Measurements from ENCODE around the gene ATOSB.
A peak's percentile ranks its signal among the peaks of the same experiment; 100 is the strongest.

The ATOSB gene

GRCh38 chr9:35114113-35114839, 1.4 kb downstream of the ATOSB start:
- DNase-seq (ENCODE audit: low read depth in 3 of 3, low spot score in 1 of 3): peak; percentile 29 to 44 (median 34)

DNA sequence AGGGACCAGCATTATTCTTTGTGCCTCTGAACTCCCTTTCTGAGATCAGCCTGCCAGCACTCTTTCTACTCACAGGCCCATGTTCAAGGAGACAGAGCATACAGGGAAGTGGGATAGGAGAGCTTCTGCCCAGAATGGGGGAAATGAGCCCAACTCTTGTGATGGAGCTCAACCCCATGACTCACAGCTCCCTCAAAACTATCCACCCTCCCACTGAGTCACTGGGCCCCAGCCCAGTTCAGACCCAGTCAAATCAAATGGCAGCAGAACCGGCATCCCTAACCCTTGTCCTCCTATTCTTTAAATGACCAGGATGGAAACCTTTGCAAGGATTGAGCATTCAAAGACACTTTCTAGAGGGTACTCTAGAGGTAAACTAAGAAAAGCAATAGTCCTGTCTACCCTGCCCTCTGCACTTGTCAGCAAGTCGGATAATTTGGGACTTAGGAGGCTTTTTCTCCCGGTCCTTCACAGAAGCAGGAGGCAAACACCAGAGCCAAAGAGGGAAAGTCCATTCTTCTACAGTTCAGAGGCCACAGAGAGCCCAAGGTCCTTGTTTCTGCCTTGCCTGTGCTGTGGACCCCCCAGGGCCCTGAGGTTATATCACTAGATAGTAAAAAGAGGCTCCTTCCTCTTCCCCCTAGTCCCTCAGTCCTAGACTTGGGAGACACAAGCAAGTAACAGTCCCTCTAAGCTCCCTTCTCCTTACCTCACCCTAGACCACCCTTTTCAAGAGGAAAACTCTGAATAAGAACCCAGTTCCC, 3.2 kb downstream of the ATOSB start:
- DNase-seq (ENCODE audit: low read depth in 3 of 3, low spot score in 1 of 3): no peak

GRCh38 chr9:35111001-35111933, 4.4 kb downstream of the ATOSB start:
- DNase-seq (ENCODE audit: low read depth in 3 of 3, low spot score in 1 of 3): peak; percentile 91 to 95 (median 92)

DNA sequence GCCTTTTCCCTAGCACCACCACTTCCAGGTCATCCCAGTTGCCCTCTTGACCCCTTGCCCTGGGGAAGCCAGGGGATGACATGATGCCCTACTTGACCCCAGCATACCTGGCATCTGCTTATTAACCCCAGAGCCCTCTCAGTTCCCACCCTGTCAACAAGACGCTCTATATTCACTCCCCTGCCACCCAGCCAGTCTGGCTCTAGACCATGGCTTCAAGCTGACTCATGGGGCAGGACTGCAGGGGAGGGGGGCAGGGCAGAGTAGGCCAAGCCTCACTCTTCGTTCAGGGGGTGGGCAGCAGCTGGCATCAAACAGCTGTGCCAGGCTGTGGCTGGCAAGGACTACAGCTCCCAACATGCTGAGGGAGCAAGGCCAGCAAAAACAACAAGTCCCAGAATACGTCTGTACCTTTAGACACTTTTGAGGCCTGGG, 5.3 kb downstream of the ATOSB start:
- DNase-seq (ENCODE audit: low read depth in 3 of 3, low spot score in 1 of 3): no peak

DNA sequence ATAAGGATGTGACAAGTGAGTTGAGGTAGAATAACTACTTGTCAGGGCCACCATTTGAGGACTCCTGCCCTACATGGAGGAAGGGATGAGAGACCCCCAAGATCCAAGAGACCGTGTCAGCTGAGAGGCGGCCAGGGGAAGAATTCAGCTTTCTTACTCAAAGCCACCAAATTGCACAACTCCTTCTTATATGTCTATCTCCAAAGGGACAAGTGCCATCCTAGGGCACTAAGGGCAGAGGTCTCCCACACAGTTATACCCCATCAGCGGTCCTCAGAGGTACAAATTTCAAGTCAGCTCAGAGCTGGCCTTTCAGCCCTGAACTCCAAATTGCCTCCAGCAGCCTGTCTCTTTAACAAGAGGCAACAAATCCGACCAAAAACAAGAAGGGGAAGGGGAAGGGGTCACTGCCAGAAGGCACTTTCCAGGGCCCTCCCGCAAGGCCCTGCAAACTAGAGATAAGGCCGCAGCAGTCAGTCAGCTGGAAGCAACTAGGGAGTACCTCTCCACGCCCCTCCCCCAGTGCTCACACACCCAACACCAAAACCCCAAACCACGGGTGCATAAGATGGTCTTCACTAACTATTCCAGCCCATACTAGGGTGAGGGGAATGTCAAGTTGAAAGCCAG, 6.6 kb downstream of the ATOSB start:
- no peak for DNase-seq (ENCODE audit: low read depth in 3 of 3, low spot score in 1 of 3)

DNA sequence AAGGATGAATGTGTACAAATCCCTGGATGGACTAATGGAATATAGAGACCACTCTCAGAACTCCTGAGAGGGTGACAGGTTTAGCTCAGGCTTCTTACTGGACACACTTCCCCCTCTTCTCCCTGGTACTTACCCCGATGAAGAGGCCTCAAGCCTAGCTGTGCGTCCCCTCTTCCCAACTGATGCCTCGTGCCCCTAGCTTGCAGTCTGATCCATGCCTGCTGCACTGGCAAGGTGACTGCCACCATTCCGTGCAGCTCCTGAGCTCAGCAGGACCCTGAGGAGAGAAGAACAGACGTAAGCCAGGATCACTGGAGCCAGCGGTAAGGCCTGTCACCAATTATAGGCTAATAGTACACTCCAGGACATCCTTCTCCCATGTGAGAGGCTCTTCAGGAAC, 7.2 kb downstream of the ATOSB start:
- DNase-seq (ENCODE audit: low read depth in 3 of 3, low spot score in 1 of 3): no peak

DNA sequence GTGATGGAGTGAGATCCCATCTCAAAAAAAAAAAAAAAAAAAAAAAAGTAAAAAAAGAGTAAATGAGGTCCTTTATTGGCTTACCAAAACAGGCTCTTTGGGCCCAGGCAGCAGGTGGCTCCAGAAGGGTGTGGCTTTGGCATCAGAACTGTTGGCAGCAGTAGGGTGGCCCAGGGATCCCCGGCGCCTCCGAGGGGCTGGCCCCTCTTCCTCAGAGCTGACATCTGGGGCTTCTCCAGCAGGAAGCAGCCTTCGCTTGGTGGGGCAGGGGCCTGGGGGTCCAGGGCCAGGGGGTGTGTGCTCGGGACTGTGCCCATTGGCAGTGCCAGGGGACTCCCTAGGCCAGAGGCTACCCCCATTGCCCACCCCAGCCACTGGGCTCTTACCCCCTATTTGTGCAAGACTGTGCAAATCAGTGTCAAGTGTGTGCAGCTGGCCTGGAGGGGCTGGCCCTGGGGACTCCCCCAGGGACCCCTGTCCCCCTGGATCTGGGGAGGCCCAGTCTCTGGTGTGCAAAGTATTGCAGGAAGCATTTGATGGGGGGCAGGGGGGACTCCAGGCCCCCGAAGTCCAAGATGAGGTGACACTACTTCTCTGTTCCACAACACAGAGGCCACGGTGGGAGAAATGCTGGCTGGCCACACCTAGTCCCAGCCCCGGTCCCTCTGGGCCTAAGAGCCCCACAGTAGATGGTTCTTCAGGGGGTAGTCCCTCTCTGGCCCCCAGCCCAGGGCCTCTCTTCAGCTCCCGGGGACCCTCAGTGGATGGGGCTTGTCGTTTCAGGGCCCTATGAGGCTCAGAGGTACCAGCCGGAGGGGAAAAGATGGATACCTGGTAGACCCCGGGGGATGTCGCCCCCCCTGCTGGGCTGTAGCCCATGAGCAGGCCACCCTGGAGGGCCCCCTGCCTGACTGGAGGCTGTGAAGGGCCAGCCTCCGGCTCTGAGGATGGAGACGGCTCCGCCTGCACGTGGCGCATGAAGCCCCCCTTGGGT, 8.1 kb downstream of the ATOSB start:
- no peak for DNase-seq (ENCODE audit: low read depth in 3 of 3, low spot score in 1 of 3)

DNA sequence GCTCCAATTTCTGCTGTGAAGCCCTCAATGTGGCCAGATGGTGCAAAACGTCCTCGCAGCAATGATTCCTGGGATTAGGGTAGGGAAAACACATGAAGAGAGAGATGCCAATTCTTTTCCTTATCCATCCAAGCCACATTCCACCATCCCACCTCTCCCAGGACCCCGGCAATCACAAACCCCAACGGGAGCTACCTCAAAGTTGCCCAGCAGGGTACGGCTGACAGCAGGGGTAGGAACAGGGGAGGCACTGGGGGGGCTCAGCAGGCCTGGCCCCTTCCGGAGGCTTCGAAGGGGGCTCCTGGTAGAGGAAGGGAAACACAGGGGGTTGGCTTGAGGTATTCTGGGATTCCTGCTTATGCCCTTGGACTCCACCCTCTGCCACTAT, 9.3 kb downstream of the ATOSB start:
- DNase-seq (ENCODE audit: low read depth in 3 of 3, low spot score in 1 of 3): no peak

GRCh38 chr9:35105571-35106342, 9.9 kb downstream of the ATOSB start:
- no peak for DNase-seq (ENCODE audit: low read depth in 3 of 3, low spot score in 1 of 3)

DNA sequence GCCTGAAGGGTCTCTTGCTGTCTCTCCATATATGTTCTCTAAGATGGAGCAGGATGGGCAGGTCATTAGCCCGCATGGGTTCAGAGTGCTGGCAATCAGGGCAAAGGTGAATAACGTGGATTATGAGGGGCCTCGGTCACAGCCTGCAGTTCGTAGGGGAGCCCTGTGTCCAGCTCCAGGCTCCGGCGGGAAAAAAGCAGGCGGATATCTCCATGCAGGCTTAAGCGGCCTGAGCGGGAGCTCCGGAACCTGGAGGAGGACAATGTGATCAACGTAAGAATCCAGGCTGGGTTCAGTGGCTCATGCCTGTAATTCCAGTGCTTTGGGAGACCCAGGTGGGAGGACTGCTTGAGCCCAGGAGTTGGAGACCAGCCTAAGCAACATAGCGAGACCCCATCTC, 10.5 kb downstream of the ATOSB start:
- no peak for DNase-seq (ENCODE audit: low read depth in 3 of 3, low spot score in 1 of 3)

DNA sequence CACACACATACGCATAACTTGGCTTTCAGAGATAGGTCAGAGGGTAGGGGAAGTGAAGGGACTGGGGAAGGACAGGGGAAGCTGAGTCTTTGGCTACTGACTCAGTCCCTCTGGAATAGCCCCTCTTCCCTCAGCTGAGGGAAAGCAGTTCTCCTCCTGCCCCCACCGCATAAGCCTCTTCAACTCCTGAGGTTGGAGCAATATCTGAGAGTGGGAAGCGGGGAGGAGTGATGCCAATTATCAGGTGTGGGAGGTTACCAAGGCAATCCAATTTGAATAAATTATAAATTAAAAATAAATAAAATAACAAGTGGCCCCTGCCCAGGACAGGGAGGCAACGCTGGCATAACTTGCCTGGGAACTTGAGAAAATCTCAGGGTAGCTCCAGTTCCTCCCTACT, 11.1 kb downstream of the ATOSB start:
- DNase-seq (ENCODE audit: low read depth in 3 of 3, low spot score in 1 of 3): no peak

GRCh38 chr9:35103660-35104191, 11.9 kb downstream of the ATOSB start:
- no peak for DNase-seq (ENCODE audit: low read depth in 3 of 3, low spot score in 1 of 3)

GRCh38 chr9:35102769-35103659, 12.6 kb downstream of the ATOSB start, which contains the start of gene STOML2:
TSS of gene STOML2 (minus strand) at chr9:35103131. CDS start at chr9:35103094, 37 bp downstream.
- DNase-seq (ENCODE audit: low read depth in 3 of 3, low spot score in 1 of 3): peak; percentile 79 to 82 (median 80)

DNA sequence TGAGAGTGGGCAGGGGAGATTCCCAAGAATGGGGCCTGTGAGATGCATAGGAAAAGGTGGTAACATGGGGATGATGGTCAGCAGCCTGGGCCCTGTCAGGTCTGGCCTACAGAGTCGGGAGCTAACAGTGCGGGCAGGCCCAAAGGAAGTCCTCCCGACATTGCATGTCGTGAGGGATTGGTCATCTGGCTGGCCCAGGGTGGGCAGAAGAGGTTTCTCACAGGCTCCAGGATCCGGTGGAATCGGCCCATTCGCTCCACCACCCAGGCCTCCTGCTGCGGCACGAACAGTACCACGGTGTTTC, 13.2 kb downstream of the ATOSB start:
- DNase-seq (ENCODE audit: low read depth in 3 of 3, low spot score in 1 of 3): no peak

DNA sequence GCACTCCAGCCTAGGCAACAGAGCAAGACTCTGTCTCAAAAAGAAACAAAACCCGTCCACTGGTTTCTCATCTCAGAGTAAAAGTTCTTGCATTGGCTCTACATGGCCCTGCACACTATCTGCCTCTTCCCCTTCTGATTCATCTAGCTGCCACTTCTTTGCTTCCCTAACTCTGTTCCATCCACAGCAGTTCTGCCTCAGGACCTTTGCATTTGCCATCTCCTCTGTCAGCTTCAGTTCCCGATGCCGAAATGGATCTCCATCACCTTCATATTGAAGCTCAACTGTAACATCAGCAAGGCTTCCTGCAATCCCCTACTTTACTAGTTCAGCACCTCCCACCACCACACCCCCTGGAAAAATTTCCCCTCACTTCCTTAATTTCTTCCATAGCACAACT, 18.1 kb downstream of the ATOSB start:
- no peak for DNase-seq (ENCODE audit: low read depth in 3 of 3, low spot score in 1 of 3)

DNA sequence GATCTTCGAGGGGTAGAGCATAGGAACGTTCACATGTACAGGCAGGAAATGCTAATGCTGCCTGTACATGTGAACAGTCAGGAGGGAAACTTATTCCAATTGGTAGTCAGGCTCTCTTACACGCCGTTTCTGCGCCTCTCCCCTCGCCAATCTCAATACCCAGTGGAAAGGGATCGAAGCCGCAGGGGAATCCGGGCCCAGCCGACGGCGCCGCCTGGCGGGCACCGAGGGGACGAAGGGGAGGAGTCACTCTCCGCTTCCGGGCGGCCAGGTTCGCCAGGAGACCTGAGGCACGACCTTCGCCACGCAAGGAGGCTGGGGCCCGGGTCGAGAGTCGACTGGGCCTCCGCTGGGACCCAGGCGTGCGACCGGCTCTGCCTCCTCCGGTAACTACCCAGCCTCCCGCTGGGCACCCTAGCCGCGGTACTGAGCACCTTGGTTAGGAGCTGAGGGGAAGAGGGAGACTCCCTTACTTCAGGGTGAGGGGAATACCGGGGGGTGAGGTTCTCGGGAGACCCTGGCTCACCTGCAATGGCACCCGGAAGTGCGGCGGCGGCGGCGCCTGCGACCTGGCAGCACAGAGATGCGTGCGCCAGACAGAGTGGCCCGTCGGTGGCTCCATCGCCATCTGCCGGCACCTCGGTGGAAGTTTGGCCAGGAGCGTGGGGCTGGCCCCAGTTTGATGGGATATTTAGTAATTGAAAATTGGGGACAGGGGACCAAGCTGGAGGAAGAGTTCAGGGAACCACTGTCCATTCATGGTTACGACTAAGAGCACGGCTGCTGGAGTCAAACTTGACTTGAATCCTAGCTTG, 19.4 kb downstream of the ATOSB start, which contains the start of gene PIGO:
TSS of gene PIGO (minus strand) at position 557 of the 815 bp plus-strand sequence. CDS start 1,026 bp downstream, outside the sequence.
- DNase-seq (ENCODE audit: low read depth in 3 of 3, low spot score in 1 of 3): peak; percentile 70 to 86 (median 73)

DNA sequence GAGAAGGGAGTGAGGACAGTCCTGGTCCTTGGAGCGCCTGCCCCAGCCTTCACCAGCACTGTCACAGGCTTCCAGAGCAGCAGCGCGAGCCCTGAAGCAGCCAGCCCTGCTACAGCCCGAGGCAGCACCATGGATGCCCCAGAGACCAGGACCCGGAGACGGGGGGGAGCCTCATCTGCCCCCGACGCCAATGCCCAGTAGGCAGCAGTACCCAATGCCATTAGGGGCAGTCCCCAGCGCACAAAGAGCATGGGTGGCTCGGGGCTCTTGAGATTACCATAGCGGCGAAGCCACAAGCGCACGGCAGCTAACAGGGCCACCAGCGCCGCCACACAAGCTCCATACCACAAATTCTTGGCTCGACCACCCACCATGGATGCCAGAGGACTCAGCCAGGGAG, 24.1 kb downstream of the ATOSB start:
- DNase-seq (ENCODE audit: low read depth in 3 of 3, low spot score in 1 of 3): no peak
